Ishikawa (cell line): ENCODE results near the gene CHERP.

ENCODE experiments used
- CREB1 ChIP-seq: IDR thresholded peaks from 2 replicates; pipeline ENCODE4 v1.6.1; 2012; ENCODE audit warnings: low read depth
- NFIC ChIP-seq: IDR thresholded peaks from 2 replicates; pipeline ENCODE4 v1.6.1; 2012
- TAF1 ChIP-seq: IDR thresholded peaks from 2 replicates; pipeline ENCODE4 v1.6.1; 2012; ENCODE audit warnings: low read depth, mild to moderate bottlenecking
- TCF12 ChIP-seq: IDR thresholded peaks from 2 replicates; pipeline ENCODE4 v1.6.1; 2012; ENCODE audit warnings: low read depth
- ZBTB7A ChIP-seq: IDR thresholded peaks from 2 replicates; pipeline ENCODE4 v1.6.1; 2012; ENCODE audit warnings: low read depth
- TF ChIP-seq, protein P1 (sequence below): IDR thresholded peaks from 2 replicates; pipeline ENCODE4 v1.6.1; 2012

- TF ChIP-seq ZBTB7A, result no peak
- no peak for TF ChIP-seq TAF1
- TF ChIP-seq NFIC, result no peak
- TF ChIP-seq TCF12, result no peak
- TF ChIP-seq, protein P1, sequence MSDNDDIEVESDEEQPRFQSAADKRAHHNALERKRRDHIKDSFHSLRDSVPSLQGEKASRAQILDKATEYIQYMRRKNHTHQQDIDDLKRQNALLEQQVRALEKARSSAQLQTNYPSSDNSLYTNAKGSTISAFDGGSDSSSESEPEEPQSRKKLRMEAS, result no peak
- no peak for TF ChIP-seq CREB1
These were observed 37.1 kb upstream of the CHERP start for GRCh38 chr19:16579381-16579780.
